ENCODE results near the gene HIGD2A. TPM values are rescaled to one million over a fixed set of nuclear protein-coding genes. Genes with fewer than 3 reads are reported as not detected.

The HIGD2A gene
- total and polyA plus RNA-seq, 2 experiments from 2014 or later: 109 to 224 TPM

DNA sequence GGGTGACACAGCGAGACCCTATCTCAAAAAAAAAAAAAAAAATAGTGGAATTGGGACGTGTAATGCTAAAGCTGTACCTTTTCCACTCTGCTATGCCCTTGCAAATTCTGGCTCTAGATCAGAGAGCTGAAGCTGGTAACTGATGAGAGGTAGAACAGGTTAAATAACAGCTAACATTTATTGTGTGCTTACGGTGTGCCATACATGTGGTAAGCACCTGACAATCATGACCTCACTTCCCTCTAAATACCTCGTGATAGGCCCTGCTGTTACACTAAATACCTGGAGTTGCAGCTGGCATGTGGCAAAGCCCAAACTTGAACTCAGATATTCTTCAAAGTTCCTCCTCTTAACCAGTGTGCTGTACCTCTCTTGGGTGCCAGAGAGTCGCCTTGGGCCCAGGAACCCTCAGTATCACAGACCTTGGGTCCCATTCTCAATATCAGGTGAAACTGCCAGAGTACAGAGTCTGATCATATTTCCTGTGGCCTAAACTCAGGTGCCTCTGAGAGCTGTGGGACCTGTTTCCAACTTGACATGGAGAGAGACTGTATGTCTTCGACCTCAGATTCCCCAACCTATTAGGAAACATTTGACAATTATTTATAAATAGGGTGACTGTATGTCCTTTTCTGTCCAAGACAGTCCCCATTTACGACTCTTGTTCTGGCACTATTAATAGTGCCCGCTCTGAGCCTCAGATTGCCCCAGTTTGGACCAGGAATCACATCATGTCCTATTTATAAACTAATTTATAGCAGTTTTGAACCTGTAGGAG lies 18.4 kb upstream of the HIGD2A start:
- Histone ChIP-seq H3K27me3 (no peaks in the 10 kb centered on the region), H4K20me1 (ENCODE audit: insufficient read depth, poor library complexity, severe bottlenecking) (no peaks in the 10 kb centered on the region), H3K36me3 (replicated peaks; ENCODE audit: insufficient read depth, low read depth) (no peaks in the 10 kb centered on the region), H3K4me1 (ENCODE audit: insufficient read depth) (no peaks in the 10 kb centered on the region), H3K9me2 (replicated peaks; ENCODE audit: insufficient read depth) (no peaks in the 10 kb centered on the region), H3K9me3 (ENCODE audit: low read depth) (no peaks in the 10 kb centered on the region), H3K79me2 (peaks cover 4% of the 10 kb centered on the region), H3K27ac (no peak overlapping the region), H2AFZ (no peak overlapping the region), H3K4me2 (no peak overlapping the region), H3K4me3 (no peak overlapping the region)
- 97% methylated on average over 8 of the region's 8 CpGs for WGBS (ENCODE audit: low lambda C conversion rate, missing lambda C conversion rate)
- no peak for DNase-seq (ENCODE audit: low spot score)
- TF ChIP-seq EZH2 (IDR thresholded peaks at IDR 0.05; ENCODE audit: borderline replicate concordance): no peak
- TF ChIP-seq EZH2phosphoT487 (IDR thresholded peaks at IDR 0.05; ENCODE audit: low read depth, severe bottlenecking, unreplicated experiment): no peak
- TF ChIP-seq, protein P1, sequence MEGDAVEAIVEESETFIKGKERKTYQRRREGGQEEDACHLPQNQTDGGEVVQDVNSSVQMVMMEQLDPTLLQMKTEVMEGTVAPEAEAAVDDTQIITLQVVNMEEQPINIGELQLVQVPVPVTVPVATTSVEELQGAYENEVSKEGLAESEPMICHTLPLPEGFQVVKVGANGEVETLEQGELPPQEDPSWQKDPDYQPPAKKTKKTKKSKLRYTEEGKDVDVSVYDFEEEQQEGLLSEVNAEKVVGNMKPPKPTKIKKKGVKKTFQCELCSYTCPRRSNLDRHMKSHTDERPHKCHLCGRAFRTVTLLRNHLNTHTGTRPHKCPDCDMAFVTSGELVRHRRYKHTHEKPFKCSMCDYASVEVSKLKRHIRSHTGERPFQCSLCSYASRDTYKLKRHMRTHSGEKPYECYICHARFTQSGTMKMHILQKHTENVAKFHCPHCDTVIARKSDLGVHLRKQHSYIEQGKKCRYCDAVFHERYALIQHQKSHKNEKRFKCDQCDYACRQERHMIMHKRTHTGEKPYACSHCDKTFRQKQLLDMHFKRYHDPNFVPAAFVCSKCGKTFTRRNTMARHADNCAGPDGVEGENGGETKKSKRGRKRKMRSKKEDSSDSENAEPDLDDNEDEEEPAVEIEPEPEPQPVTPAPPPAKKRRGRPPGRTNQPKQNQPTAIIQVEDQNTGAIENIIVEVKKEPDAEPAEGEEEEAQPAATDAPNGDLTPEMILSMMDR (IDR thresholded peaks at IDR 0.05; ENCODE audit: poor library complexity): no peak

DNA sequence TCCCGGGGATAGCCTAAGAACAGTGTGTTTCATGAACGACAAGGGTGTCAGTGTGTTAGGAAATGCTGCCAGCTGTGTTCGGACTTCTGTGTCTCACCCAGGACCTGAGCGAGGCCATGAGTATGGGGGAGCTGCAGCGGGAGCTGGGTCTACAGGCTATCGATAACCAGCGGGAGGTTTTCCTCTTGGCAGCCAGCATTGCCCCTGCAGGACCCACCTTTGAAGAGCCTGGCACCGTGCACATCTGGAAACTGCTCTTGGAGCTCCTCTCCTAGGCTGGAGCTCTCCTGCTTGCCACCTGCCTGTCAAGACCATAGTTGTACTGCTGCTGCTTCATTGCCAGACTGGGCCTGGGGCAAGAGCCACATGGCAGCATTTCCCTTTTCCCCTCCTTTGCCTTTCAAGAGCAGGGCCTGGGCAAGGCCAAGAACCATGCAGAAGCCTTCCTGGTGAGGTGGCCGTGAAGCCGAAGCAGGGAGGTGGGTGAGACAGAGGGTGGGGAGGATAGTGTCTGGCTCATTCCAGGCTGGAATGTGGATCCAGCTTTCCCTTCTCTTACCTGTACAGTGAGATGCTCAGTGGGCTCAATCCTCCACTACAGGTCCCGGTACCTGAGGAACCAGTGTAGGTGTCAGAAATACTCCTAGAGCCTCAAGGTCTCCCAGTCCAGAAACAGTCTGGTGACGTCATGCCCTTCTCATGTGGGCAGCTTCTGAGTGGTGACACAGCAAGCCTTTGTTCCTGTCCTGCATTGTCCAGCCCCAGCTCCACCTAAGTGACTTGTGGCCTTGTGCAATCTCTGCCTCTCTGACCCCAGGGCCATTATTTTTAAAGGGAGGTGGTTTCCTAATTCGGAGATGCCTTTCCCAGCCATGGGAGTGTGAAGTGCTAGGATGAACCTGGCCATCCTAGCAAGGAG lies 16.7 kb upstream of the HIGD2A start:
- Histone ChIP-seq H3K79me2 (peaks cover 4% of the 10 kb centered on the region), H3K27me3 (no peaks in the 10 kb centered on the region), H3K4me2 (no peak overlapping the region), H2AFZ (no peak overlapping the region), H3K4me3 (no peak overlapping the region), H4K20me1 (ENCODE audit: insufficient read depth, poor library complexity, severe bottlenecking) (no peaks in the 10 kb centered on the region), H3K9me3 (ENCODE audit: low read depth) (no peaks in the 10 kb centered on the region), H3K27ac (no peak overlapping the region), H3K36me3 (replicated peaks; ENCODE audit: insufficient read depth, low read depth) (no peaks in the 10 kb centered on the region), H3K4me1 (ENCODE audit: insufficient read depth) (no peaks in the 10 kb centered on the region), H3K9me2 (replicated peaks; ENCODE audit: insufficient read depth) (no peaks in the 10 kb centered on the region)
- 93% methylated on average over 13 of the region's 13 CpGs for WGBS (ENCODE audit: low lambda C conversion rate, missing lambda C conversion rate)
- DNase-seq (ENCODE audit: low spot score): no peak
- TF ChIP-seq, protein P1 (IDR thresholded peaks at IDR 0.05; ENCODE audit: poor library complexity): no peak
- TF ChIP-seq EZH2 (IDR thresholded peaks at IDR 0.05; ENCODE audit: borderline replicate concordance): no peak
- no peak for TF ChIP-seq EZH2phosphoT487 (IDR thresholded peaks at IDR 0.05; ENCODE audit: low read depth, severe bottlenecking, unreplicated experiment)

DNA sequence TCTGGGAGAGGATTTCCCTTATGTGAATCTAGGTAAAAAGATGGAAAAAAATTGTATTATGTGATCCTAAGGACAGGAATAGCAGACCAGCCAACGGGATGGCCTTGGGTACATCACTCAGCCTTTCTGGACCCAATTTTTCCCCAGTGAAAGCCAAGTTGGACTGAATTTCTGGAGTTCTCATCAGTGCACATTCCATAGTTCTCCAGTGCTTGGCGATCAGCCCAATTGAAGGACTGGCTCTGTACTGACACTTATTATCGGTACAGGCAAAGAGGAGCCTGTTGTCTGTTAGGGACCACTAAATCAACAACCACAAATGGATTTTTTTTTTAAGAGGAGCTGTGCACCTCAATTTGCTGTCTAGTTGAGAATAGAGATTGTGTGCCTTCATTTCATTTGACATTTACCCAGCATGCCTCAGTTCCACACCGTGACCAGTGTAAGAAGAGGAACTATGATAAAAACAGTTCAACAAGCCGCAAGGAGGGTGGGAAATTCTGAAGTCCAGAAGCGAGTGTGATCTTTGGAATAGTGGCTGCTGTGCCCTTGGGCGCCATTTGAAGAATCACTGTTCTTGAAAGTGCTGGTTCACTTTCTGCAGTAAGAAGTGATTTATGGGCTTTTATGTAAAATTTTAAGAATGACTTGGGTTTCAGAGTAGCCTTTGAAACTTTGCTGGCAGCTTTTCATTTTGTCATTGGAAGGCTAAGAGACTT lies 15.3 kb upstream of the HIGD2A start:
- H3K4me3 ChIP-seq: no peak overlapping the region
- no peaks in the 10 kb centered on the region for H3K9me3 ChIP-seq (ENCODE audit: low read depth)
- DNase-seq (ENCODE audit: low spot score): no peak
- no peaks in the 10 kb centered on the region for H3K79me2 ChIP-seq
- H2AFZ ChIP-seq: no peak overlapping the region
- no peaks in the 10 kb centered on the region for H3K4me1 ChIP-seq (ENCODE audit: insufficient read depth)
- TF ChIP-seq EZH2 (IDR thresholded peaks at IDR 0.05; ENCODE audit: borderline replicate concordance) (no peak), EZH2phosphoT487 (IDR thresholded peaks at IDR 0.05; ENCODE audit: low read depth, severe bottlenecking, unreplicated experiment) (no peak)
- TF ChIP-seq, protein P1 (IDR thresholded peaks at IDR 0.05; ENCODE audit: poor library complexity): no peak
- no peaks in the 10 kb centered on the region for H3K9me2 ChIP-seq (replicated peaks; ENCODE audit: insufficient read depth)
- no peaks in the 10 kb centered on the region for H3K27me3 ChIP-seq
- H4K20me1 ChIP-seq (ENCODE audit: insufficient read depth, poor library complexity, severe bottlenecking): no peaks in the 10 kb centered on the region
- H3K27ac ChIP-seq: no peak overlapping the region
- H3K36me3 ChIP-seq (replicated peaks; ENCODE audit: insufficient read depth, low read depth): no peaks in the 10 kb centered on the region
- 90% methylated on average over 7 of the region's 7 CpGs for WGBS (ENCODE audit: low lambda C conversion rate, missing lambda C conversion rate)
- H3K4me2 ChIP-seq: no peak overlapping the region

Measured in hepatocyte (in vitro differentiated cells).